Peyer's patch (tissue), 4 donors: ENCODE results near the gene NFYA. TPM values are rescaled to one million over a fixed set of nuclear protein-coding genes. Genes with fewer than 3 reads are reported as not detected.

ENCODE experiments used
- DNase-seq, 3 donors: peaks; one replicate each; pipeline ENCODE4 v3.0.0-alpha.2; 2017 to 2019
- H3K27ac ChIP-seq, 4 donors: fragments of 200-600 bp; sonication (generic); one replicate each; pipeline ENCODE4 v1.5.1; 2016 to 2019
- H3K27me3 ChIP-seq, 2 donors: fragments of 200-600 bp; sonication (generic); one replicate each; pipeline ENCODE4 v1.5.1; 2019
- H3K36me3 ChIP-seq, 3 donors: fragments of 200-600 bp; sonication (generic); one replicate each; pipeline ENCODE4 v1.5.1; 2016 to 2019
- H3K4me1 ChIP-seq, 4 donors: fragments of 200-600 bp; sonication (generic); one replicate each; pipeline ENCODE4 v1.5.1; 2016 to 2019
- H3K4me3 ChIP-seq, 4 donors: fragments of 200-600 bp; sonication (generic); 1 replicate in 3 of 4; 2 replicates in 1 of 4; pipeline ENCODE4 v1.5.1; 2016 to 2019; ENCODE audit warnings: mild to moderate bottlenecking in 1 of 4
- H3K9me3 ChIP-seq, 4 donors: fragments of 200-600 bp; sonication (generic); one replicate each; pipeline ENCODE4 v1.5.1; 2016 to 2019; ENCODE audit warnings: mild to moderate bottlenecking in 1 of 4
- CTCF ChIP-seq, 6 experiments: fragments of 450-650 bp in 4 of 6; fragments of 200-600 bp in 2 of 6; sonication (generic) in 1 of 6; IDR thresholded peaks; one replicate each; pipeline ENCODE4 v1.5.1; 2017 to 2019; ENCODE audit warnings: antibody characterized with exemption in 6 of 6, mild to moderate bottlenecking in 3 of 6, moderate library complexity in 1 of 6
- POLR2A ChIP-seq, 2 donors: fragments of 450-650 bp; IDR thresholded peaks; one replicate each; pipeline ENCODE4 v1.5.1; 2017; ENCODE audit warnings: antibody characterized with exemption in 2 of 2, mild to moderate bottlenecking in 2 of 2, moderate library complexity in 2 of 2
- total RNA-seq, 4 donors: library from RNA; depleted of rRNA; stranded (reverse); fragments of >200 nt; gene quantifications; one replicate each; pipeline ENCODE4 v1.1.0, GENCODE V29; 2016

The NFYA gene
- total RNA-seq, 4 donors from 2014 or later = 22.9 to 27.5 (median 23.4) TPM

GRCh38 chr6:41047306-41047705 lies 25.5 kb upstream of the NFYA start:
- DNase-seq = no peak
- Histone ChIP-seq H3K36me3 (no peaks in the 10 kb centered on the region), H3K9me3 (no peaks in the 10 kb centered on the region), H3K4me1 (peaks cover 0 to 2% (median under 1%) of the 10 kb centered on the region in 4 donors), H3K27me3 (no peaks in the 10 kb centered on the region), H3K4me3 (no peak overlapping the region), H3K27ac (no peak overlapping the region)
- no peak for TF ChIP-seq CTCF (IDR thresholded peaks at IDR 0.05)
- no peak for TF ChIP-seq POLR2A (IDR thresholded peaks at IDR 0.05)

- no peaks in the 10 kb centered on the region for H3K36me3 ChIP-seq
- no peaks in the 10 kb centered on the region for H3K9me3 ChIP-seq
- H3K27ac ChIP-seq = no peak overlapping the region
- no peak overlapping the region for H3K4me3 ChIP-seq
- no peak for DNase-seq
- no peaks in the 10 kb centered on the region for H3K27me3 ChIP-seq
- H3K4me1 ChIP-seq = peaks cover 0 to 4% (median 2%) of the 10 kb centered on the region in 4 donors
- TF ChIP-seq CTCF (IDR thresholded peaks at IDR 0.05) = no peak
- TF ChIP-seq POLR2A (IDR thresholded peaks at IDR 0.05) = no peak
These were observed 24.7 kb upstream of the NFYA start for GRCh38 chr6:41047745-41048732.

GRCh38 chr6:41049521-41049920 lies 23.3 kb upstream of the NFYA start:
- no peak for DNase-seq
- no peaks in the 10 kb centered on the region for H3K36me3 ChIP-seq
- H3K4me1 ChIP-seq = peaks cover 0 to 4% (median 2%) of the 10 kb centered on the region in 4 donors
- no peak overlapping the region for H3K4me3 ChIP-seq
- no peaks in the 10 kb centered on the region for H3K9me3 ChIP-seq
- TF ChIP-seq CTCF (IDR thresholded peaks at IDR 0.05) = no peak
- no peak for TF ChIP-seq POLR2A (IDR thresholded peaks at IDR 0.05)
- no peaks in the 10 kb centered on the region for H3K27me3 ChIP-seq
- no peak overlapping the region for H3K27ac ChIP-seq

- no peak overlapping the region for H3K4me3 ChIP-seq
- TF ChIP-seq CTCF (IDR thresholded peaks at IDR 0.05) (no peak), POLR2A (IDR thresholded peaks at IDR 0.05) (no peak)
- no peaks in the 10 kb centered on the region for H3K36me3 ChIP-seq
- H3K27ac ChIP-seq = no peak overlapping the region
- H3K9me3 ChIP-seq = no peaks in the 10 kb centered on the region
- no peak for DNase-seq
- H3K4me1 ChIP-seq = peaks cover 0 to 4% (median 2%) of the 10 kb centered on the region in 4 donors
- no peaks in the 10 kb centered on the region for H3K27me3 ChIP-seq
These were observed 22.8 kb upstream of the NFYA start for GRCh38 chr6:41049955-41050354.

- no peak for DNase-seq
- TF ChIP-seq CTCF (IDR thresholded peaks at IDR 0.05) = no peak
- TF ChIP-seq POLR2A (IDR thresholded peaks at IDR 0.05) = no peak
- H3K27ac ChIP-seq = no peak overlapping the region
- no peak overlapping the region for H3K4me3 ChIP-seq
- no peaks in the 10 kb centered on the region for H3K9me3 ChIP-seq
- no peaks in the 10 kb centered on the region for H3K27me3 ChIP-seq
- H3K36me3 ChIP-seq = no peaks in the 10 kb centered on the region
- peaks cover 0 to 4% (median 2%) of the 10 kb centered on the region in 4 donors for H3K4me1 ChIP-seq
These were observed 22.2 kb upstream of the NFYA start for GRCh38 chr6:41050536-41050935.
